Measurements from ENCODE around the gene BSDC1.

DNA sequence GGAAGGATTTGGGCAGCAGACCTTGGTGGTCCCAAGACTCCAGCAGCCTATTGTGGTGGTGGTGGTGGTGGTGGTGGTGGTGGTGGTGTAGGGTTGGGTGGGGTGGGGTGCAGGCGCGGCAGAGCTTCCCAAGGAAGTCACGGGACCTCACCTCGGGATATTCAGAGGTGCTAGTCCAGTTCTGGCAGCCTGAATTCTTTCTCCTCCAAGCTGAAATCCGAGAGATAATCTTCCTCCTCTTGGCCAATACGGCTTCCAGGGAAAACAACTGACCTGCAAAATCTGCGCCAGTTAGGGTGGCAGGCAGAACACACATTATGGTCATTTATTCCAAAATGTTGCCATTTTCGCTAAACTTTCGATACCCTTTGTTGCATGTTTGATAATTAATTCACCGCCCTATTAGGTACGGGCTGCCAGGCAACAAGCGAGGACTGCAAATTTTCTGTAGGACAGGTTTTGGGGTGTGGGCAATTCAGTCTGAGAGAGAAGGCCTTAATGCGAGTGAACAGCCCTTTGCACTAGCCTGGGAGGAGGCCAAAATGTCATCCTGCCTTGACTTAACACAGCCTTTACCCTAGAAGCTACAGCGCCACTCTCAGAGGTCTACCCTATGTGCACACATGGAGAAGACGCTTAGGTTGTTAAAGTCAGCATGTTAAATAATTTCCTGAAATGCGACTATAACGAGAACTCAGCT lies 33.2 kb upstream of the BSDC1 start:
- no peak for TF ChIP-seq CTCF (IDR thresholded peaks at IDR 0.05)
- no peak for TF ChIP-seq POLR2A (IDR thresholded peaks at IDR 0.05)
